ENCODE data around the gene PEPD. TPM values are rescaled to one million over a fixed set of nuclear protein-coding genes. Genes with fewer than 3 reads are reported as not detected.

Gene PEPD
- total RNA-seq, 1 donor from 2014 or later: 27.3 TPM

- ATAC-seq (no peak), DNase-seq (no peak)
- intact Hi-C loops (cut with micrococcal nuclease): no loop called here
Observed at GRCh38 chr19:33517922-33518321, 3.7 kb downstream of the PEPD start.

- intact Hi-C loops (cut with micrococcal nuclease): no loop called here
- DNase-seq: no peak
- no peak for ATAC-seq
Observed at GRCh38 chr19:33515921-33516320, 5.7 kb downstream of the PEPD start.

- ATAC-seq (peak; percentile 72), DNase-seq (peak; percentile 69)
- intact Hi-C loops (cut with micrococcal nuclease): no loop called here
Observed at GRCh38 chr19:33514885-33515551, 6.6 kb downstream of the PEPD start.

- ATAC-seq (no peak), DNase-seq (no peak)
- intact Hi-C loops (cut with micrococcal nuclease): no loop called here
Observed at GRCh38 chr19:33513424-33513823, 8.2 kb downstream of the PEPD start.

GRCh38 chr19:33512580-33513137, 8.9 kb downstream of the PEPD start:
- no peak for ATAC-seq
- intact Hi-C loops (cut with micrococcal nuclease): no loop called here
- no peak for DNase-seq

GRCh38 chr19:33512021-33512420, 9.6 kb downstream of the PEPD start:
- no peak for DNase-seq
- ATAC-seq: no peak
- intact Hi-C loops (cut with micrococcal nuclease): no loop called here

GRCh38 chr19:33511346-33511745, 10.2 kb downstream of the PEPD start:
- intact Hi-C loops (cut with micrococcal nuclease): no loop called here
- DNase-seq (no peak), ATAC-seq (no peak)

GRCh38 chr19:33510462-33511194, 11.0 kb downstream of the PEPD start:
- ATAC-seq (no peak), DNase-seq (no peak)
- intact Hi-C loops (cut with micrococcal nuclease): no loop called here

GRCh38 chr19:33509774-33510173, 11.8 kb downstream of the PEPD start:
- DNase-seq: no peak
- intact Hi-C loops (cut with micrococcal nuclease): no loop called here
- no peak for ATAC-seq

GRCh38 chr19:33508941-33509614, 12.5 kb downstream of the PEPD start:
- ATAC-seq (no peak), DNase-seq (no peak)
- intact Hi-C loops (cut with micrococcal nuclease): no loop called here

- DNase-seq: no peak
- intact Hi-C loops (cut with micrococcal nuclease): no loop called here
- ATAC-seq: no peak
Observed at GRCh38 chr19:33508431-33508830, 13.2 kb downstream of the PEPD start.

- intact Hi-C loops (cut with micrococcal nuclease): no loop called here
- DNase-seq (no peak), ATAC-seq (no peak)
Observed at GRCh38 chr19:33508009-33508408, 13.6 kb downstream of the PEPD start.

GRCh38 chr19:33507021-33507956, 14.3 kb downstream of the PEPD start:
- ATAC-seq (peak; percentile 82), DNase-seq (peak; percentile 46)
- intact Hi-C loops (cut with micrococcal nuclease): no loop called here

- intact Hi-C loops (cut with micrococcal nuclease): no loop called here
- no peak for DNase-seq
- ATAC-seq: no peak
Observed at GRCh38 chr19:33506498-33506897, 15.1 kb downstream of the PEPD start.

- DNase-seq: no peak
- intact Hi-C loops (cut with micrococcal nuclease): no loop called here
- no peak for ATAC-seq
Observed at GRCh38 chr19:33505823-33506222, 15.8 kb downstream of the PEPD start.

- DNase-seq (peak; percentile 18), ATAC-seq (no peak)
- intact Hi-C loops (cut with micrococcal nuclease): no loop called here
Observed at GRCh38 chr19:33505148-33505547, 16.4 kb downstream of the PEPD start.

GRCh38 chr19:33504058-33504444, 17.5 kb downstream of the PEPD start:
- intact Hi-C loops (cut with micrococcal nuclease): no loop called here
- DNase-seq (no peak), ATAC-seq (no peak)

- ATAC-seq (no peak), DNase-seq (peak; percentile 9)
- intact Hi-C loops (cut with micrococcal nuclease): no loop called here
Observed at GRCh38 chr19:33503433-33504057, 18.0 kb downstream of the PEPD start.

- DNase-seq (no peak), ATAC-seq (no peak)
- intact Hi-C loops (cut with micrococcal nuclease): no loop called here
Observed at GRCh38 chr19:33503030-33503429, 18.6 kb downstream of the PEPD start.
